HEK293T (cell line): ENCODE results near the gene ACBD4.

Experiments
- ARNT ChIP-seq: fragments of 450-650 bp; IDR thresholded peaks from 2 replicates; pipeline ENCODE4 v1.6.1; 2017; ENCODE audit warnings: mild to moderate bottlenecking
- BHLHE40 ChIP-seq: fragments of 450-650 bp; IDR thresholded peaks from 2 replicates; pipeline ENCODE4 v1.6.1; 2016; ENCODE audit warnings: mild to moderate bottlenecking, moderate library complexity, borderline replicate concordance
- CTBP1 ChIP-seq: fragments of 450-650 bp; IDR thresholded peaks from 2 replicates; pipeline ENCODE4 v1.6.1; 2016; ENCODE audit warnings: borderline replicate concordance
- ELF4 ChIP-seq: fragments of 450-650 bp; IDR thresholded peaks from 2 replicates; pipeline ENCODE4 v1.6.1; 2017; ENCODE audit warnings: antibody characterized with exemption
- FOXA1 ChIP-seq: fragments of 450-650 bp; IDR thresholded peaks from 2 replicates; pipeline ENCODE4 v1.6.1; 2016; ENCODE audit warnings: mild to moderate bottlenecking
- FOXK2 ChIP-seq: fragments of 450-650 bp; IDR thresholded peaks from 2 replicates; pipeline ENCODE4 v1.6.1; 2016; ENCODE audit warnings: mild to moderate bottlenecking
- FOXM1 ChIP-seq: fragments of 450-650 bp; IDR thresholded peaks from 2 replicates; pipeline ENCODE4 v1.6.1; 2017; ENCODE audit warnings: mild to moderate bottlenecking, borderline replicate concordance
- HDGF ChIP-seq: fragments of 450-650 bp; IDR thresholded peaks from 2 replicates; pipeline ENCODE4 v1.6.1; 2017; ENCODE audit warnings: antibody characterized with exemption, borderline replicate concordance
- LEF1 ChIP-seq: fragments of 450-650 bp; IDR thresholded peaks from 2 replicates; pipeline ENCODE4 v1.6.1; 2017; ENCODE audit warnings: mild to moderate bottlenecking, borderline replicate concordance
- NFRKB ChIP-seq: fragments of 450-650 bp; IDR thresholded peaks from 2 replicates; pipeline ENCODE4 v1.6.1; 2016; ENCODE audit warnings: mild to moderate bottlenecking, moderate library complexity
- SP1 ChIP-seq: fragments of 450-650 bp; IDR thresholded peaks from 2 replicates; pipeline ENCODE4 v1.6.1; 2017
- SUZ12 ChIP-seq: fragments of 450-650 bp; IDR thresholded peaks from 2 replicates; pipeline ENCODE4 v1.6.1; 2016; ENCODE audit warnings: mild to moderate bottlenecking
- TARDBP ChIP-seq: fragments of 450-650 bp; IDR thresholded peaks from 2 replicates; pipeline ENCODE4 v1.6.1; 2016
- ZNF384 ChIP-seq: fragments of 450-650 bp; IDR thresholded peaks from 2 replicates; pipeline ENCODE4 v1.6.1; 2016

DNA sequence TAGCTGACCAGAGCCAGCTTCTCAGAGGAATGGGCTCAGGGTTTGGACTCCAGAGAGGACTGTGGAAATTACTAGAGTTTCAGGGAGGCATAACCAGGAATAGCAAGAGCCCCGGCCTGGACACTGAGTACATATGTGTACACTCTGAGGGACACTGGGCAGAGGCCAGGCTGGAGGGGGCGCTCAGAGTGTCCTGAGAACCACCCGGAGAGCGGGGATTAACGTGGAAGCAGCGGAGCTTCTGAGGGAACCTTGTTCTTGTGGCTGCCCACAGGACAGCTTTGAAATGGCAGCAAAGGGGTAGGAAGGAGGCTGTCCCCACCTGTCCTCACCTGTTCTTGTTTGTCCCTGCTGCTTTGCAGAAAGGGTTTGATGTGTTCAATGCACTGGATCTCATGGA lies 31.0 kb upstream of the ACBD4 start:
- TF ChIP-seq FOXK2 (no peak), ZNF384 (no peak), NFRKB (no peak), TARDBP (no peak), BHLHE40 (no peak), SP1 (no peak), FOXM1 (no peak), ARNT (no peak), FOXA1 (no peak), HDGF (no peak), SUZ12 (no peak), ELF4 (no peak), CTBP1 (no peak), LEF1 (no peak)
